Fibroblast of villous mesenchyme (primary cell): ENCODE measurements around the gene TBC1D25. TPM values are rescaled to one million over a fixed set of nuclear protein-coding genes. Genes with fewer than 3 reads are reported as not detected.

ENCODE experiments used
- DNase-seq: peaks from one replicate; pipeline ENCODE4 v3.0.0-alpha.2; 2010; ENCODE audit warnings: low read depth
- H3K4me3 ChIP-seq: 2 replicates; pipeline ENCODE4 v1.5.1; 2011; ENCODE audit warnings: low read depth, mild to moderate bottlenecking, low read length
- CTCF ChIP-seq: IDR thresholded peaks from 2 replicates; pipeline ENCODE4 v1.5.1; 2012; ENCODE audit warnings: low read depth, mild to moderate bottlenecking, low read length; ENCODE audit not compliant: insufficient read depth
- total RNA-seq: library from RNA; depleted of rRNA; stranded (reverse); fragments of >200 nt; gene quantifications from 2 replicates; pipeline ENCODE4 v1.2.3, GENCODE V29; 2012

The TBC1D25 gene
- total RNA-seq, 1 donor = 7.8 TPM

GRCh38 chrX:48580662-48581061, 41.1 kb downstream of the TBC1D25 start:
- TF ChIP-seq CTCF = no peak
- DNase-seq = no peak
- H3K4me3 ChIP-seq = no peak overlapping the region

GRCh38 chrX:48584698-48585097, 45.2 kb downstream of the TBC1D25 start:
- TF ChIP-seq CTCF = no peak
- no peak for DNase-seq

GRCh38 chrX:48589482-48590162, 50.1 kb downstream of the TBC1D25 start:
- no peak for TF ChIP-seq CTCF
- DNase-seq = no peak
- no peak overlapping the region for H3K4me3 ChIP-seq

More at GRCh38 chrX:48584698-48585097, 45.2 kb downstream of the TBC1D25 start:
- no peak overlapping the region for H3K4me3 ChIP-seq

GRCh38 chrX:48590203-48591103, 50.9 kb downstream of the TBC1D25 start:
- no peak overlapping the region for H3K4me3 ChIP-seq
- TF ChIP-seq CTCF = no peak
- no peak for DNase-seq

- TF ChIP-seq CTCF = peak; percentile 43
- H3K4me3 ChIP-seq = no peak overlapping the region
- DNase-seq = peak; percentile 93
These were observed 51.8 kb downstream of the TBC1D25 start for GRCh38 chrX:48591255-48591791.

GRCh38 chrX:48592971-48593370, 53.5 kb downstream of the TBC1D25 start:
- no peak for DNase-seq
- no peak overlapping the region for H3K4me3 ChIP-seq
- no peak for TF ChIP-seq CTCF
